GM23338 (cell line): ENCODE results near the gene MPO. TPM values are rescaled to one million over a fixed set of nuclear protein-coding genes. Genes with fewer than 3 reads are reported as not detected.

Source experiments
- ATAC-seq: fragments of 200-7000 bp; cut with Tn5 transposase; 3 replicates; pipeline ENCODE4 v1.9.1; 2020
- DNase-seq: peaks from one replicate; pipeline ENCODE4 v3.0.0-alpha.2; 2015; ENCODE audit warnings: low spot score
- H2AFZ ChIP-seq: fragments of 200-600 bp; sonication (generic); 2 replicates; pipeline ENCODE4 v1.8.0; 2016; ENCODE audit warnings: antibody characterized with exemption, mild to moderate bottlenecking, moderate library complexity
- H3F3A ChIP-seq: fragments of 200-600 bp; sonication (generic); replicated peaks from 2 replicates; pipeline ENCODE4 v1.8.0; 2017; ENCODE audit warnings: antibody characterized with exemption, mixed run types, low read depth
- H3K27ac ChIP-seq: fragments of 200-600 bp; sonication (generic); 2 replicates; pipeline ENCODE4 v1.6.1; 2016; ENCODE audit warnings: low read depth
- H3K27me3 ChIP-seq: fragments of 200-600 bp; sonication (generic); 2 replicates; pipeline ENCODE4 v1.8.0; 2016; ENCODE audit warnings: mild to moderate bottlenecking, mixed run types, moderate library complexity; ENCODE audit not compliant: insufficient read depth
- H3K36me3 ChIP-seq: fragments of 200-600 bp; sonication (generic); 2 replicates; pipeline ENCODE4 v1.8.0; 2016; ENCODE audit warnings: mild to moderate bottlenecking; ENCODE audit not compliant: insufficient read depth
- H3K4me1 ChIP-seq: fragments of 200-600 bp; sonication (generic); 2 replicates; pipeline ENCODE4 v1.8.0; 2016; ENCODE audit warnings: mild to moderate bottlenecking, moderate library complexity; ENCODE audit not compliant: insufficient read depth
- H3K4me2 ChIP-seq: fragments of 200-600 bp; sonication (generic); 2 replicates; pipeline ENCODE4 v1.7.1; 2017; ENCODE audit warnings: mixed run types
- H3K4me3 ChIP-seq: fragments of 200-600 bp; sonication (generic); 2 replicates; pipeline ENCODE4 v1.6.1; 2016; ENCODE audit warnings: mixed run types
- H3K79me2 ChIP-seq: fragments of 200-600 bp; sonication (generic); replicated peaks from 2 replicates; pipeline ENCODE4 v1.8.0; 2017; ENCODE audit warnings: mild to moderate bottlenecking; ENCODE audit not compliant: insufficient read depth
- H3K9me2 ChIP-seq: fragments of 200-600 bp; sonication (generic); 2 replicates; pipeline ENCODE4 v1.8.0; 2017; ENCODE audit not compliant: insufficient read depth
- H4K20me1 ChIP-seq: fragments of 200-600 bp; sonication (generic); replicated peaks from 2 replicates; pipeline ENCODE4 v1.8.0; 2017; ENCODE audit warnings: mild to moderate bottlenecking; ENCODE audit not compliant: insufficient read depth
- H3K27ac Mint-ChIP-seq: 2 replicates; pipeline ENCODE4 v1.8.0; 2020; ENCODE audit warnings: inconsistent platforms, mild to moderate bottlenecking, moderate library complexity, mixed read lengths
- H3K27me3 Mint-ChIP-seq: 3 replicates; pipeline ENCODE4 v1.8.0; 2022; ENCODE audit warnings: low read depth, mild to moderate bottlenecking, moderate library complexity, mixed read lengths, inconsistent platforms; ENCODE audit not compliant: insufficient read depth, poor library complexity
- H3K36me3 Mint-ChIP-seq: 3 replicates; pipeline ENCODE4 v1.8.0; 2021; ENCODE audit warnings: low read depth, mild to moderate bottlenecking, inconsistent platforms, moderate library complexity, mixed read lengths
- H3K4me1 Mint-ChIP-seq: 3 replicates; pipeline ENCODE4 v1.8.0; 2020; ENCODE audit warnings: mild to moderate bottlenecking, inconsistent platforms, mixed read lengths
- H3K4me3 Mint-ChIP-seq: 3 replicates; pipeline ENCODE4 v1.8.0; 2021; ENCODE audit warnings: moderate library complexity, mild to moderate bottlenecking, inconsistent platforms, mixed read lengths
- H3K9me3 Mint-ChIP-seq: 3 replicates; pipeline ENCODE4 v1.8.0; 2020; ENCODE audit warnings: moderate library complexity, mild to moderate bottlenecking, inconsistent platforms, mixed read lengths
- CTCF ChIP-seq, 2 experiments: fragments of 200-600 bp in 1 of 2; sonication (generic) in 1 of 2; conservative IDR thresholded peaks; 2 replicates each; pipeline versions ENCODE4 v1.5.1 to v1.6.1; 2016 to 2017; ENCODE audit warnings: antibody characterized with exemption in 2 of 2, low read depth in 2 of 2, mild to moderate bottlenecking in 2 of 2, moderate library complexity in 1 of 2
- EZH2 ChIP-seq: fragments of 200-600 bp; sonication (generic); IDR thresholded peaks from one replicate; pipeline ENCODE4 v1.8.0; 2017; ENCODE audit warnings: antibody characterized with exemption, mild to moderate bottlenecking, low read depth; ENCODE audit not compliant: unreplicated experiment
- EZH2phosphoT487 ChIP-seq: fragments of 200-600 bp; sonication (generic); IDR thresholded peaks from one replicate; pipeline ENCODE4 v1.8.1; 2018; ENCODE audit warnings: antibody characterized with exemption; ENCODE audit not compliant: unreplicated experiment
- JUNB ChIP-seq: IDR thresholded peaks from one replicate; pipeline ENCODE4 v1.6.1; 2016; ENCODE audit warnings: antibody characterized with exemption; ENCODE audit not compliant: unreplicated experiment
- NANOG ChIP-seq: IDR thresholded peaks from 2 replicates; pipeline ENCODE4 v1.6.1; 2016; ENCODE audit warnings: antibody characterized with exemption, borderline replicate concordance
- POLR2AphosphoS5 ChIP-seq: IDR thresholded peaks from 2 replicates; pipeline ENCODE4 v1.6.1; 2016; ENCODE audit warnings: antibody characterized with exemption, low read depth
- STAT1 ChIP-seq: IDR thresholded peaks from one replicate; pipeline ENCODE4 v1.6.1; 2016; ENCODE audit warnings: antibody characterized with exemption; ENCODE audit not compliant: unreplicated experiment
- ZNF114 ChIP-seq: fragments of 250-450 bp; sonication (Bioruptor Pico); IDR thresholded peaks from 2 replicates; pipeline ENCODE4 v1.5.0; 2020; ENCODE audit warnings: mild to moderate bottlenecking, moderate library complexity
- polyA plus RNA-seq: library from polyadenylated mRNA; unstranded; fragments of >200 nt; fragmentation: Nextera tagmentation; extraction: Ambion mirVana; gene quantifications from 2 replicates; pipeline ENCODE4 v1.2.1, GENCODE V29; 2016
- total RNA-seq: library from RNA; depleted of rRNA; stranded (reverse); fragments of >200 nt; shearing (Covaris generic); gene quantifications from 2 replicates; pipeline ENCODE4 v1.2.3, GENCODE V29; 2014

The MPO gene
- total and polyA plus RNA-seq, 2 experiments from 2014 or later: 0.08 TPM; not detected in 1

DNA sequence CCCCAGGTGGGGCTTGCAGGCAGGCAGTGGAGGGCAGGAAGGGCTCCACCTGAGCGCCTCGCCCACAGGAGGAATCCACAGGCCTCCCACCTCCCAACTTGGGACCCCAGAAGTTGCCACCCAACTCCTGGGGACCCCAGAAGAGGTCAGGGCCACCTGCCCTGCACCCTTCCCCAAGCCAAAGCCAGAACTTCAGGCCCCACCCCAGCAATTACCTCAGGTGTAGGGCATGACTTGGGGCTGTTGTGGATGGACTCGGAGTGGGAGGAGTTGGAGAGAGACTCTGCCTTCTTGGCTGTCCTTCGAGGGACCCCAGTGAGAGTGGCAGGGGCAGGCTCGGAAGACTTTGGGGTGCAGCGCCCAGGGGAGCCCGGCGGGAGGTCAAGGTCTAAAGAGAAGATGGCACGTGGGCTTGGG lies 37.3 kb upstream of the MPO start:
- H3K4me1 ChIP-seq: no peaks in the 10 kb centered on the region
- H3K4me3 ChIP-seq: no peak overlapping the region
- H3K36me3 ChIP-seq: no peaks in the 10 kb centered on the region
- no peaks in the 10 kb centered on the region for H3K36me3 Mint-ChIP-seq
- H3K4me2 ChIP-seq: no peak overlapping the region
- H3K27me3 Mint-ChIP-seq: peaks cover 9% of the 10 kb centered on the region
- H3F3A ChIP-seq: no peaks in the 10 kb centered on the region
- no peaks in the 10 kb centered on the region for H3K27me3 ChIP-seq
- H3K4me1 Mint-ChIP-seq: peaks cover 7% of the 10 kb centered on the region
- no peaks in the 10 kb centered on the region for H3K79me2 ChIP-seq
- no peaks in the 10 kb centered on the region for H3K9me2 ChIP-seq
- H3K4me3 Mint-ChIP-seq: no peak overlapping the region
- ATAC-seq (no peak), DNase-seq (no peak)
- no peak overlapping the region for H2AFZ ChIP-seq
- H3K27ac ChIP-seq: no peak overlapping the region
- no peak for TF ChIP-seq EZH2phosphoT487
- no peaks in the 10 kb centered on the region for H3K9me3 Mint-ChIP-seq
- H4K20me1 ChIP-seq: no peaks in the 10 kb centered on the region
- no peak overlapping the region for H3K27ac Mint-ChIP-seq

- peaks cover 10% of the 10 kb centered on the region for H3K4me1 Mint-ChIP-seq
Observed at GRCh38 chr17:58317421-58318064, 36.8 kb upstream of the MPO start.

DNA sequence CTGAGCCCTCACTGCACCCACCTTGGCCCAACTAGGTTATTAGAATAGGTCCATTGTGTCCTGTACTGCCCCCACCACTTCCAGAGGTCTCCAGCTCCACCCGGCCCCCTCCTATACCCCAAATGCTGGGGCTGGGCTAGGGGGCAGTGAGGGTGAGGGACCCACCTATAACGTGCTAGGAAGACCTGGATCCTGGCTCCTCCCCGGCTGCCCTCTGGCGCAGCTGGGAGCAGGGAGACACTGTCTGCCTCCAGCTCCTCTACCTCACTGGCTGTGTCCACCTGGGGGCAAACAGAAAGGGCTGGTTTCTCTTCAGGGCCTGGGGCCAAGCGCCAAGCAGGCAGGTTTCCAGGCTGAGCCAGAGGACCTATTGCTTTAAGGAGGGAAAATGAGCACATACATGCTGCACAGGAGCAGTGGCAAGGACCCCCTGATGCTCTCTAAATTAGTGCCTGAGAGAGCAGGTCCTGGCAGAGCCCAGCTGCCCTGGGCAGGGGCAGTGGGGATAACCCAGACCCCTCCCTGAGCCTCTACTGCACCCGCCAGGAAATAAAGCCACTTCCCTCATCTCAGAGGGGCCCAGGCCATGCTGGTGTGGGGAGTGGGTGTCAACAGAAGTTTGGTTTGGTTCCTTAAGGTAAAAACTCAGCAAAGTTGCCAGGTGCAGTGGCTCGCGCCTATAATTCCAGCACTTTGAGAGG lies 35.7 kb upstream of the MPO start:
- Mint-ChIP-seq H3K36me3 (no peaks in the 10 kb centered on the region), H3K4me3 (no peak overlapping the region), H3K27me3 (peaks cover 5% of the 10 kb centered on the region), H3K4me1 (peaks cover 12% of the 10 kb centered on the region), H3K27ac (no peak overlapping the region), H3K9me3 (no peaks in the 10 kb centered on the region)
- H3K79me2 ChIP-seq: no peaks in the 10 kb centered on the region
- no peaks in the 10 kb centered on the region for H3F3A ChIP-seq
- no peak overlapping the region for H2AFZ ChIP-seq
- no peaks in the 10 kb centered on the region for H3K36me3 ChIP-seq
- H3K4me1 ChIP-seq: no peaks in the 10 kb centered on the region
- DNase-seq: no peak
- no peaks in the 10 kb centered on the region for H3K9me2 ChIP-seq
- no peaks in the 10 kb centered on the region for H4K20me1 ChIP-seq
- H3K27me3 ChIP-seq: no peaks in the 10 kb centered on the region
- H3K27ac ChIP-seq: no peak overlapping the region
- H3K4me3 ChIP-seq: no peak overlapping the region
- no peak overlapping the region for H3K4me2 ChIP-seq
- ATAC-seq: no peak
- TF ChIP-seq STAT1 (no peak), JUNB (no peak), ZNF114 (no peak), EZH2 (no peak), NANOG (no peak), CTCF (conservative IDR thresholded peaks at IDR 0.05; ENCODE audit: low read depth in 2 of 2) (no peak), EZH2phosphoT487 (no peak), POLR2AphosphoS5 (no peak)

More at GRCh38 chr17:58317421-58318064, 36.8 kb upstream of the MPO start:
- peaks cover 9% of the 10 kb centered on the region for H3K27me3 Mint-ChIP-seq
- H3K27me3 ChIP-seq: no peaks in the 10 kb centered on the region
- no peaks in the 10 kb centered on the region for H3K9me2 ChIP-seq
- DNase-seq (peak; percentile 77), ATAC-seq (peak; percentile 90)
- no peak overlapping the region for H3K4me3 ChIP-seq
- no peaks in the 10 kb centered on the region for H3F3A ChIP-seq
- no peak overlapping the region for H3K27ac Mint-ChIP-seq
- no peak overlapping the region for H3K4me2 ChIP-seq
- H3K79me2 ChIP-seq: no peaks in the 10 kb centered on the region
- no peaks in the 10 kb centered on the region for H3K36me3 Mint-ChIP-seq
- H3K27ac ChIP-seq: no peak overlapping the region
- H4K20me1 ChIP-seq: no peaks in the 10 kb centered on the region
- no peak overlapping the region for H3K4me3 Mint-ChIP-seq
- no peak overlapping the region for H2AFZ ChIP-seq
- TF ChIP-seq ZNF114 (no peak), CTCF (conservative IDR thresholded peaks at IDR 0.05; ENCODE audit: low read depth in 2 of 2) (peak; percentile 64 to 84)
- no peaks in the 10 kb centered on the region for H3K9me3 Mint-ChIP-seq
- no peaks in the 10 kb centered on the region for H3K36me3 ChIP-seq
- H3K4me1 ChIP-seq: no peaks in the 10 kb centered on the region
